Measurements from ENCODE around the gene CHSY3.

Gene CHSY3

DNA sequence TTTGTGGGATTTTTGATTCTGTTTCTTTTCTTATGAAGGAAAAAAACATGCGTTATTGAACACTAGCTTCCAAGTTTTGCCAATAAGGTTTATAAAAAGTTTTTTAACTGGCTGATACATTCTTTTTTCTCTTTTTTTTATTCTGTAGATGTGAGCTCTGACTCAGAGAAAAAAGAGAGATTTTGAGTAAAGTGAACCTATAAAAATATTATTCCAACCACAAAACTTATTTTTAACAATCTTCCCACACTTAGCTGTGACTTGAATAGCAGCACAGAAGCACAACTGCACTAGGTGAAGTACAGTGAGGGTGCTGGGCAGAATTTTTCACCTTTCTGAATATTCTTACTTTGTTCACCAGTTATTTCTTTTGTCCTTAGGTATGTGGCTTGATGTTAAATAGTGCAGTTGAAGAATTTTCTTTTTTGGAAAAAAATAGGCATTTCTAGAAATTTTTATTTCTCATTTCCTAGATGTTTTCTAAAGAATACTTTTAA is 41.6 kb downstream of the CHSY3 start:
- DNase-seq (ENCODE audit: low read depth), result no peak
- no peak overlapping the region for H3K4me3 ChIP-seq (ENCODE audit: low read depth, low read length)
- TF ChIP-seq MAX (IDR thresholded peaks at IDR 0.05; ENCODE audit: low read depth, low read length), result no peak
- TF ChIP-seq MYC (IDR thresholded peaks at IDR 0.05; ENCODE audit: low read depth, low read length), result no peak
- TF ChIP-seq POLR2A (IDR thresholded peaks at IDR 0.05; ENCODE audit: extremely low read depth, insufficient read length), result no peak
- TF ChIP-seq CTCF (IDR thresholded peaks at IDR 0.05; ENCODE audit: low read depth, low read length), result no peak

DNA sequence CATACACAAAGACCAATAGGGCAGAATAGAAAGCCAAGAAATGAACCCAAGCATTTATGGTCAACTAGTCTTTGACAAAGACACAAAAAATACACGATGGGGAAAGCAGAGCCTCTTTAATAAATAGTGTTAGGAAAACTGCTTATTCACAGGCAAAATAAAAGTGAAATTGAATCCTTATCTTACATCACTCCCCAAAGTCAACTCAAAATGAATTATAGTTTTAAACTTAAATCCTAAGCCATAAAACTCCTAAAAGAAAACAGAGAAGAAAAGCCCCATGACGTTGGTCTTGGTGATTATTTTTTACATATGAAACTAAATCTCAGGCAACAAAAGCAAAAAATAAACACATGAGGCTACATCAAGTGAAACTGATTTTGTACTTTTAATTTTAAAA is 46.8 kb downstream of the CHSY3 start:
- TF ChIP-seq MAX (IDR thresholded peaks at IDR 0.05; ENCODE audit: low read depth, low read length), result no peak
- no peak for DNase-seq (ENCODE audit: low read depth)
- no peak overlapping the region for H3K4me3 ChIP-seq (ENCODE audit: low read depth, low read length)

DNA sequence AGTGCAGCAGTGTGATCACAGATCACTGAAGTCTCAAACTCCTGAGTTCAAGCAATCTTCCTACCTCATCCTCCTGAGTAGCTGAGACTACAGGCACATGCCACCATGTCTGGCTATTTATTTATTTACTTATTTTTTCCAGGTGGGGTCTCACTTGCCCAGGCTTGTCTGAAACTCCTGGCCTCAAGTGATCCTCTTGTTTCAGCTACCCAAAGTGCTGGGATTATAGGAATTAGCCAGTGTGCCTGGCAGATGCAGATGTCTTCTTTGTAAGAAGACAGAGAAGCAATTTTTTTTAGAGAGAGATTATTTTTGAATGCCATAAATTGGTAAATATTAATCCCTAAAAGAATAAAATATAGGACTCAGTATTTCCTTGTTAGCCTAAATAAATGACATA is 54.3 kb downstream of the CHSY3 start:
- no peak for TF ChIP-seq CTCF (IDR thresholded peaks at IDR 0.05; ENCODE audit: low read depth, low read length)
- TF ChIP-seq MYC (IDR thresholded peaks at IDR 0.05; ENCODE audit: low read depth, low read length), result no peak
- TF ChIP-seq MAX (IDR thresholded peaks at IDR 0.05; ENCODE audit: low read depth, low read length), result no peak
- no peak for TF ChIP-seq POLR2A (IDR thresholded peaks at IDR 0.05; ENCODE audit: extremely low read depth, insufficient read length)
- DNase-seq (ENCODE audit: low read depth), result no peak
- no peak overlapping the region for H3K4me3 ChIP-seq (ENCODE audit: low read depth, low read length)

- H3K4me3 ChIP-seq (ENCODE audit: low read depth, low read length), result no peak overlapping the region
- no peak for TF ChIP-seq MYC (IDR thresholded peaks at IDR 0.05; ENCODE audit: low read depth, low read length)
- no peak for TF ChIP-seq MAX (IDR thresholded peaks at IDR 0.05; ENCODE audit: low read depth, low read length)
- no peak for TF ChIP-seq CTCF (IDR thresholded peaks at IDR 0.05; ENCODE audit: low read depth, low read length)
- no peak for TF ChIP-seq POLR2A (IDR thresholded peaks at IDR 0.05; ENCODE audit: extremely low read depth, insufficient read length)
- no peak for DNase-seq (ENCODE audit: low read depth)
Observed at GRCh38 chr5:129960831-129961230, 56.6 kb downstream of the CHSY3 start.

DNA sequence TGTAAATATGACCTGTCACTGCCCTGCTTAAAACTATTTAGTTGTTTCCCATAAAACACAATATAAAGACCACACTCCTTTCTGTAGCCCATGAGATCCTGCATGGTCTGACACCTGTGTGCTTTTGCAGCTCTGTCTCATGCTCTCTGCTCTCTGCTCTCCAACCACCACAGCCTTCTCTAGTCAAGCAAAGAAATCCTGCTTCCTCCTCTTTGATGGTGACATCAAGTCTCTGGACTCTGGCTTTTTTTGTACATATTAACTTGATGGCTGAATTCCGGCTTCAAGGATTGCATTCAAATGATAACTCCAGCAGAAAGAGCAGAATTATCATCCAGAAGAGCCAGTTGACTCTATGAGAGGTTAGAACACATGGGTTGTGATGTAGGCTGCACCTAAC is 58.2 kb downstream of the CHSY3 start:
- DNase-seq (ENCODE audit: low read depth), result no peak
- no peak overlapping the region for H3K4me3 ChIP-seq (ENCODE audit: low read depth, low read length)

DNA sequence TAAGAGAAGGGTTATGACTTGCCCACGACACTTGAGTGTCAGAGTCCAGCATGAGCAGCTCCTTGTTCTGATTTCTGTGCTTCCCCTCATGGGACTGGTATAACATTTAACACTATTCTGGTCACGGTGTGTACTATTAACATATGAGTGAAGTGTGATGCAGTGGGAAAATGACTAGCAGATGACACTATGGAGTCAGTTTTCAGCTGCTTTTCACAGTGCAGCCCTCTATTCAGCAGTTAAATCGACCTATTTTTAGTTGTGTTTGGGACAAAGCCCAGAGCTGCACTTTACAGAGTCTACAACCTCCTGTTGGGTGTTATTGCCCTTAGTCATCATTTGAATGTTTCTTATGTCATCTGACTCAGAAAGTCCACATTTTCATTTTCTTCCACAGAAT is 59.1 kb downstream of the CHSY3 start:
- no peak overlapping the region for H3K4me3 ChIP-seq (ENCODE audit: low read depth, low read length)
- no peak for DNase-seq (ENCODE audit: low read depth)
- TF ChIP-seq MYC (IDR thresholded peaks at IDR 0.05; ENCODE audit: low read depth, low read length) (no peak), CTCF (IDR thresholded peaks at IDR 0.05; ENCODE audit: low read depth, low read length) (no peak), POLR2A (IDR thresholded peaks at IDR 0.05; ENCODE audit: extremely low read depth, insufficient read length) (no peak), MAX (IDR thresholded peaks at IDR 0.05; ENCODE audit: low read depth, low read length) (no peak)

More for the DNA sequence above, 58.2 kb downstream of the CHSY3 start:
- no peak for TF ChIP-seq MYC (IDR thresholded peaks at IDR 0.05; ENCODE audit: low read depth, low read length)
- no peak for TF ChIP-seq POLR2A (IDR thresholded peaks at IDR 0.05; ENCODE audit: extremely low read depth, insufficient read length)
- TF ChIP-seq MAX (IDR thresholded peaks at IDR 0.05; ENCODE audit: low read depth, low read length), result no peak
- no peak for TF ChIP-seq CTCF (IDR thresholded peaks at IDR 0.05; ENCODE audit: low read depth, low read length)

All from NB4 (cell line).